ENCODE results near the gene RAB10.
"Not testable (repeated sequence)": the region's sequence is repeated elsewhere in the genome, so short reads cannot be mapped to it uniquely, and the experiment has no call there.

Gene RAB10

DNA sequence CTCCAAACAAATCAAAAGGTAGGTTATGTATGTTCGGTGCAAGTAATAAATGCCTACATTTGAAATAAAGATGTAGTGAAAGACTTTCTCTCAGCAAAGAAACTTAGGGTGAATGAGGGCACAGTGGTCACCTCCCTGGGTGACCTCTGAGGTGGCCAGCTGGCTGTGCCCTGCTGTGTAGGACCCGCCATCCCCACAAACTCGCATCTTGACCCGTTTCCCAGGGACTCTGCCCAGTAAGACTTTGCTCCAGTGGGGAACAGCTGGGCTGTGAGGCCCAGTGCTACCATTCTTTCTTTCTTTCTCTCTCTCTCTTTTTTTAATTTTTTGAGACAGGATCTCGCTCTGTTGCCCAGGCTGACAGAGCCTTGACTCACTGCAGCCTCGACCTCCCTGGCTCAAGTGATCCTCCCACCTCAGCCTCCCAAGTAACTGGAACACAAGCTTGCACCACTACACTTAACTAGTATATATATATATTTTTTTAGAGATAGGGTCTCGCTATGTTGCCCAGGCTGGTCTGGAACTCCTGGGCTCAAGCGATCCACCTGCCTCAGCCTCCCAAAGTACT, 130.8 kb downstream of the RAB10 start:
- DNase-seq = no peak

GRCh38 chr2:26165403-26165802, 131.5 kb downstream of the RAB10 start:
- DNase-seq = no peak

DNA sequence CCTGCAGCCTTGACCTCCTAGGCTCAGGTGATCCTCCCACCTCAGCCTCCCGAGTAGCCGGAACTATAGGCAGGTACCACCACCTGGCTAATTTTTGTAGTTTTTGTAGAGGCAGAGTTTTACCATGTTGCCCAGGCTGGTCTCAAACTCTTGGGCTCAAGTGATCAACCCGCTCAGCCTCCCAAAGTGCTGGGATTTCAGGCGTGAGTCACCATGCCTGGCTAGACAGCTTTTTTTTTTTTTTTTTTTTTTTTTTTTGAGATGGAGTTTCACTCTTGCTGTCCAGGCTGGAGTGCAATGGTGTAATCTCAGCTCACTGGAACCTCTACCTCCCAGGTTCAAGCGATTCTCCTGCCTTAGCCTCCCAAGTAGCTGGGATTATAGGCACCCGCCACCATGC, 132.7 kb downstream of the RAB10 start:
- not testable (repeated sequence) for DNase-seq

DNA sequence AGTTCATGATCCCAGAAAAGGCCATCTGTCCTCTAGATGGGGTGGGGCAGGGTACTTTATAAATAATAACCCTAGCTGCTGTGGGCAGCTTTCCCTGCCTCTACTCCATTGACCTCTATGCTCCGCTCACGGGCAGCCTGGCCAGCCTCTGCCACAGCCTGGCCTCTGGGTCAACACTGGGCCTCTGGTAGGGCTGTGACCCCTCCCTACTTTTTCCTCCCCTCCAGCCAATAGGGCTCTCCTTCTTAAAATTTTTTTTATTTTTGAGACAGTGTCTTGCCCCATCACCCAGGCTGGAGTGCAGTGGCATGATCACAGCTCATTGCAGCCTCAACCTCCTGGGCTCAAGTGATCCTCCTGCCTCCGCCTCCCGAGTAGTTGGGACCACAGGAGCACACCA, 134.9 kb downstream of the RAB10 start:
- DNase-seq = no peak

GRCh38 chr2:26169226-26169625, 135.3 kb downstream of the RAB10 start:
- DNase-seq = no peak

- no peak for DNase-seq
Measured at GRCh38 chr2:26169681-26170414, 136.0 kb downstream of the RAB10 start.

GRCh38 chr2:26170795-26171194, 136.9 kb downstream of the RAB10 start:
- no peak for DNase-seq

DNA sequence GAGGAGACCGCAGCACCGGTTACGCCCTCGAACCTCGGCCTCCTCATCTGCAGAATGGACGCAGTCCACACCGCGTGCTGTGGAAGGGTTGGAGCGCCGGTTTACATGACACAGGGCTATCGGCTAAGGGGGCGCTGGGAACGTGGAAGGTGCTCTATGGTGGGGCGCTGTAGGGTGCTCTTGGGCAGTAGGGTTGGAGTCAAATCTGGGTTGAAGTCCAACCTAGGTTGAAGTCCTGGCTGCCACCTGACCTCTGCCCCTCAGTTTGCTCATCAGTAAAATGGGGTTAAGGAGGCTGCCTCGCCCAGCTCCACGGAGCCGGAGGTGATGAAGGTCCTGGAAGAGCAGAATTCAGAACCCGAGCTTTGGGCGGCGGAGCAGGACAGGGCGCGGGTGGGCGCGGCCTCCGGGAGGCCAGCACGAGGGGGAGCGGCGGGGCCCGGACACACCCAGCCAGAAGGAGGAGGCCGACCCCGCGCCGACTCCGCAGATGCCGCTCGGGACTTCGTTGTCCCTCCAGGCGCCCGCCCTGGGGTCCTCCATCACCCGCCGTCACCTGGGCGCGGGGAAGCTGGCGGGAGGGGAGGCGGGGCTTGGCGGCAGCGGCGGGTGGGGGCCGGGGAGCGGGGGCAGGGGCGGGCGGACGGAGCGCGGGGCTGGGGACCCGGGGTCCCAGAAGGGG, 138.4 kb downstream of the RAB10 start:
- DNase-seq = no peak

- DNase-seq = no peak
Measured at GRCh38 chr2:26172871-26173775, 139.2 kb downstream of the RAB10 start, which contains the start of gene GAREM2. Gene GAREM2, plus strand, starts transcription at chr2:26173088. Its CDS starts 133 bp downstream, at chr2:26173221.

DNA sequence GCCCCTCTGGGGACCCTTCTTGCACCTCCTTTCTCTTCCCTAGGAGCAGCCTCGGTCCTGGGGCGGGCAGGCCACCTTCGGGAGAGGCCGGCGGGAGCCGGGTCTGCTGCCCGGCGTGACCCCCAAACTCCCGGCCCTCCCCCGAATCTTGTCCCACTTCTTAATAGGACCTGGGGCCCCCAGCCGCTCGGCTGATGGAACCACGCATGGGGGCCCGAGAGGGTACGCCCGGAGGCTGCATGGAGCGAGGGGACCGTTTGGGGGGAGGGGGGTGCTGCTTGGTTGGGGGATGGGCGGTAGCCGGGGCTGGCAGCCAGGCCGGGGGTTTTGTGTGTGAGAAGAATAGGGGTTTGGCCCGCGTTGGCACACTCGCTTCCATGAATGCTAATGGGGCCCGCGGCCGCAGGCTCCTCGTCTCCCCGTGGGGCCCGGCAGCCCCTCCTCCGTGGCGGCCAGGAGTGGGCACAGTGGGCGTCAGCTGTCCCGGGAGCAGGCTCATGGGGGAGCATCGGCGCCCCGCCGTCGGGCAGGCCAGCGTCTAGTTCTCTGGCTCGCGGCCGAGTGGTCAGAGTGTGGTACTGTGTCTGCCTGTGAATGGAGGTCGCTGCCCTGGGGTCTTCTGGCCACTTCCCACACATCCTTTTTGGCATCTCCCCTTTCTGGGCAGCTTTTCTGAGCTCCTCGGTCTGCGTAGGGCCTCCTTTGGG, 140.0 kb downstream of the RAB10 start:
- no peak for DNase-seq

DNA sequence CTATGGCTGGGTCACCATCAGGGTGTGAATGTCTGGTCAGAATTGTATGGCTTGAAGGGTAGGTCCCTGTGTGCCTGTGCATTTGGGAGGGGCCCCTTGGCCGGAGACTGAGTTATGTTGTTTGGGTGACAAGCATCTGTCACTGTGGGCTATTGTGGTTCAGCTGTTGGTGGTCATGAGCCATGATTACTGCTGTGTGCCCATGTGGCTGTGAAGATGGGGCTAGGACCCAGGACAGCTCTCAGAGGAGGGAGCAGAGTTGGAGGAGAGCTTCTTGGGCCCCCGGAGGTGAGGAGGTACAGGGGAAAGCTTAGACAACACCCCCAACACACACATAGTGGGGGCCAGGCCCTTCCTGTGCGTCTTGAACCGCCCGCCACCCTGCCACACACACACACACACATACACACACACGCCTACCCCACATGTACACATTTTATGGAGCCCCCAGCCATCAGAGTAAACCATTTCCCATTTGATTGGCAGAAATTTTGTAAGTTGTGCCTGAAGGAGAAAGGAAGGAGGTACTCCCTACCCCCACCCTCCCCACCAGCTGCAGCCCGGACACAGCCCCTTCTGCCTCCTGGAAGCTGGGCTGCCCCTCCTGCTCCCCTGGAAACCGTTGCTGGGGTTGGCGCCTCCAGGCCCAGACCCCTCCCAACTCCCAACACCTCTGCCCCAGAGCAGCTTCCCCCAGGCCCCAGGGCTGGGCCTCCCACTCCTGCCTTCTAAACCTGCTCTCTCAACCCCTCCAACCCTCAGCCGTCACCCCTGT, 141.0 kb downstream of the RAB10 start:
- DNase-seq = no peak

GRCh38 chr2:26175466-26176278, 141.8 kb downstream of the RAB10 start:
- DNase-seq = no peak

- no peak for DNase-seq
Measured at GRCh38 chr2:26176279-26176615, 142.4 kb downstream of the RAB10 start.

DNA sequence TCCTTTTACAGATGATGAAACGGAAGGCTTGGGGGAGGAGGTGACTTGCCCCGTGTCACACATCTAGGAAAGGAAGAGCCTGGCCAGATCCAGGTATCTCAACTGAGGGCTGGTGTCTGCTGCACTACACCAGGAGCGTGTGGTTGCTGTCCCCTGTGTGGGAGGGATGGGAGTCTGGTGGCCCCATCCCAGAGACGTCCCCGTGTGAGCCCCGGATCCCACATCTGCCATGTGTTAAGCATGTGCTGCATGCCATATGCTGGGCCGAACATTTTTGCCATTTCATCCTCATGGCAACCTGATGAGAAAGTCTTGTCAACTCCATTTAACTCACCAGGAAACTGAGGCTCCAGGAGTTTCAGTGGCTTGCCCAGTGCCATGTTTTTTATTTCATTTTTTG, 143.2 kb downstream of the RAB10 start:
- DNase-seq = no peak

DNA sequence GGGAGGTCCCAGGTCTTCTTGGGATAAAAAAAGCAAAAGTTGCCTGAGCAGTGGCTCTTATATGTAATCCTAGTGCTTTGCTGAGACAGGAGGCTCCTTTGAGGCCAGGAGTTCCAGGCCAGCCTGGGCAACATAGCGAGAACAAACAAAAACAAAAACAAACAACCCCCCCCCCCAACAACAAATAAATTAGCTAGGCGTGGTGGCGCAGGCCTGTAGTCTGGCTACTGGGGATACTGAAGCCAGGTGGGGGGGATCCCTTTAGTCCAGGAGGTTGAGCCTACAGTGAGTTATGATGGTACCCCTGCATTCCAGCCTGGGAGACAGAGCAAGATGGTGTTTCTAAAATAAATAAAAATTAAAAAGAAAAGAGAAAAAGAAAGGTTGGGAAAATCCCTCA, 144.4 kb downstream of the RAB10 start:
- DNase-seq = no peak

DNA sequence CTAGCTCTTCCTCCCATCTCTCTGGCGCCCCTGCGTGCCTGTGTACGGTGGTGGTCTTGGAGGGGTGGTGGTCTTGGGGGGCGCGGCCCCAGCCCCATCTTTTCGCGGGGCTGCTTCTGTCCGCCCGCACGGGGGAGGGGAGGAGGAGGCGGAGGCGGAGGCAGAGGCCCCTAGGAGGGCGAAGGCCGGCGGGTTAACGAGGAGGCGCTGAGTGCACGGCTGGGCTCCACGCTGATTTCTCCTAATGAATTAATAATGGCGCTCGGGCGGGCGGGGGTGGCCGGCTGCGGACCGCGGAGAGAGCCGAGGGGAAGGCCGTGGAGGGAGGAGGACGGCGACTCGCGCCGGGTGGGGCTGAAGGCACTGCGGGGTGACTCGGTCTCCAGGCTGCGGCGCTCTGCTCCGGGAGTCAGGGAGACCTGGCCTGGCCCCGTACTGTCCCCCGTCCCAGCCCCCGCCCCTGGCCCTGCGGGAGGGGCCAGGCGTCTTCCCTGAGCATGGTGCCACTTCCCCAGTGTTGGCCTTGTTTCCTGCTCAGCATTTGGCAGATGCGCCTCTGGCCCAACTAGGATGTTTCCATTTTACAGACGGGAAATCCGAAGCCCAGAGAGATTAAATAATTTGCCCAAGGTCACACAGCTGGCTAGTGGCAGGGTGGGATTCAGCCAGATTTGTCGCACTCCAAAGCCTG, 145.0 kb downstream of the RAB10 start:
- no peak for DNase-seq

- DNase-seq = no peak
Measured at GRCh38 chr2:26179446-26179913, 145.6 kb downstream of the RAB10 start.

DNA sequence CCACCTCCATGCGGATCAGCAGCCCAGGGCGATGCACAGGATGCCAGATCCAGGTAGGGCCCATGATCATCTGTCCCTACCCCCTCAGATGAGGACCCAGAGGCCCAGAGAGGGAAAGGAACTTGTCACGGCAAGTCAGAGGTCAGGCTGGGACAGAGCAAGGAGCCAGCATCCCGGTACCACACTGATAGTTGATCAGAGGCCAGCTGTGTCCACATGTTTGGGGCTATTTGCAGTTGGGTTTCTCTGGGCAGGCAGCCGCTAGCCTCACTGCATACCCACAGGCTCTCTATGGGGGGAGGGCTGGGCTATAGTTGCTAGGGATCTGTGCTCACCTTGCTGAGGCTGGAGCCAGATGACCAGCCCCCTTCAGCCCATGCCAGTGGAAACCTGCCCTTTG, 148.6 kb downstream of the RAB10 start:
- DNase-seq = no peak

DNA sequence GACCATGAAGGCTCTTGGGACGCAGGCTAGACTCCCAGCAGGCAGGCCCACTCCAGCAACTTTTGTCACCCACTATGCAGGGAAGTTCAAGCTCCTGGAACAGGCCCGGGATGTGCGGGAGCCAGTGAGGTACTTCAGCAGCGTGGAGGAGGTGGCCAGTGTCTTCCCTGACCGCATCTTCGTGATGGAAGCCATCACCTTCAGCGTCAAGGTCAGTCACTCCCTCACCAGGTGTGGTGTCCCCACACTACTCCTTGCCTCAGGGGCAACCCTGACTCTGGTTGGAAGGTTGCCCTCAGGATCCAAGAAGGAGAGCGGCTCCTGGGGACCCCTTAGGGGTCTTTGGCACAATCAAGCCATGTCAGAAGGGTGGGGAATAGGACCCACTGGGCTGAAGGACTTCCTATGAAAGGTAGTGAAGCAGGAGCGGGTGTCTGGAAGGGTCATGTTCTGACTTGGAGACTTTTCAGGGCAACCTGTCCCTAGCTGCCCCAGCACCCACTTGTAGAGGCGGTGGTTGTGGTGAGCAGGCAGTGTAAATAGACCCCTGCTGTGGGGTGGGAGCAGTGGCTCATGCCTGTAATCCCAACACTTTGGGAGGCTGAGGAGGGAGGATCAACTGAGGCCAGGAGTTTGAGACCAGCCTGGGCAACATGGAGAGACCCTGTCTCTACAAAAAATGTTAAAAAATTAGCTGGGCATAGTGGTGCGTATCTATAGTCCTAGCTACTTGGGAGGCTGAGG, 149.2 kb downstream of the RAB10 start:
- DNase-seq = no peak
